Measurements from ENCODE around the gene KCND3. TPM values are rescaled to one million over a fixed set of nuclear protein-coding genes. Genes with fewer than 3 reads are reported as not detected.

The KCND3 gene
- total RNA-seq = 0.09 and 1.3 TPM in 2 replicates

GRCh38 chr1:111989531-111990025, at the start of gene KCND3:
Gene KCND3 (minus strand): TSS chr1:111989668.

GRCh38 chr1:111755331-111756123, 233.9 kb downstream of the KCND3 start, which contains the start of gene DDX20:
Gene DDX20 (plus strand): TSS chr1:111755901. CDS start chr1:111755925, 24 bp downstream.

GRCh38 chr1:111739194-111739924, 250.1 kb downstream of the KCND3 start, which contains the start of gene INKA2:
Gene INKA2 (minus strand): TSS chr1:111739395. CDS start chr1:111739242, 153 bp downstream.

Other genes with a start within 250 kb of the KCND3 start
- gene DDX20, start 233.8 kb downstream of the KCND3 start, total RNA-seq = 17.7 and 18.9 TPM in 2 replicates

All from dermis lymphatic vessel endothelial cell (primary cell).